ENCODE results near the gene TTLL12.

The TTLL12 gene

DNA sequence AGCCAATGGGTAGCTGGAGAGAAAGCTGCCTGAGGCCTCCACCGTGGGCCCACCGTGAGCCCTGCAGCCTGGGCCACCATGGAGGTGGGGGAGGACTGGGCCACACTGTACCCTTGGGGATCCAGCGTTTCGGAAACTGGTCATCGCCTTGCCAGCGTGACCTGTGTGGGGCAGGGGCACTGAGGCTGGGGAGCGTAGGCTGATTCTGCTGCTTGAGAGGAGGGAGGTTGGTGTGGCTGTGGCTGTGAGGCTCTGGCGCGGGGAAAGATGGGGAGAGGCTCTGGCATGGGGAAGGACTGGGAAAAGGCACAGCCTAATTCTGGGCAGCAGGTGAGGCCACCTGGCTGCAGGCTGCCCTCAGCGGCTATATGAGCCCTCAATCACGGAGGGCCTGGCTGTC, 12.6 kb upstream of the TTLL12 start:
- TF ChIP-seq POLR2A (IDR thresholded peaks at IDR 0.05; ENCODE audit: low read length): no peak
- TF ChIP-seq GATA1 (IDR thresholded peaks at IDR 0.05; ENCODE audit: low read depth, low read length): no peak
- no peak for DNase-seq

DNA sequence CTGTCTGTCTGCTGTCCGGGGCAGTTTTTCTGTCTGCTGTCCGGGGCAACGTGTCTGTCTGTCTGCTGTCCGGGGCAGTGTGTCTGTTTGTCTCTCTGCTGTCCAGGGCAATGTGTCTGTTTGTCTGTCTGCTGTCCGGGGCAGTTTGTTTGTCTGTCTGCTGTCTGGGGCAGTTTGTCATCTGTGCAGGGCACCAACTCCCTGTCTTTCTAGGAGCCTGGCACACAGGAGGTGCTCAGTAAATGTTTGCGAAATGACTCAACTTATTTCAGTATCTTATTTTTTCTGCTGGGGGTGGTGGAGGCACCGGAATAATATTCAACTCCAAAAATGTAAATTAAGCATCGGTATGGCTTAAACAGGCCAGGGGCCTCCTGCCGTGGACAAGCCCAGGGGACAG, 12.0 kb upstream of the TTLL12 start:
- TF ChIP-seq POLR2A (IDR thresholded peaks at IDR 0.05; ENCODE audit: low read length): no peak
- TF ChIP-seq GATA1 (IDR thresholded peaks at IDR 0.05; ENCODE audit: low read depth, low read length): no peak
- no peak for DNase-seq

DNA sequence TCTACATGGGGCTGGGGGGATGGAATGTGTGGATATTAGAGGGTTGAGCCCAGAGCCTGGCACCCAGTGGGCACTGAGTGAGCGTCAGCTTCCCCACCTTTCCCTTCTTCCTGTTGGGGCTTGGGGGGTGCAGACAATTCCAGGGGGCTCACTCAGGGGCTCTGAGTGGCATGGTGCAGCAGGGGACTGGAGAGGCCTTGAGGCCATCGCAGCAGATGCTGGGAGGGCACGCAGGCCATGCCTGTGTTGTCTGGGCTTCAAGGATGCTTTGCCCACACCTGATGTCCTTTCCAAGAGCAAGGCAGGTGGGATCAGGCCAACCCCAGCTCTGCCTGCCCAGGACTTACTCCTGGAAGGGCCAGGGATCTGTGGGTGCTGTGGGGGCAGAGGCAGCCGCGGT, 11.2 kb upstream of the TTLL12 start:
- no peak for TF ChIP-seq POLR2A (IDR thresholded peaks at IDR 0.05; ENCODE audit: low read length)
- no peak for TF ChIP-seq GATA1 (IDR thresholded peaks at IDR 0.05; ENCODE audit: low read depth, low read length)
- DNase-seq: no peak

DNA sequence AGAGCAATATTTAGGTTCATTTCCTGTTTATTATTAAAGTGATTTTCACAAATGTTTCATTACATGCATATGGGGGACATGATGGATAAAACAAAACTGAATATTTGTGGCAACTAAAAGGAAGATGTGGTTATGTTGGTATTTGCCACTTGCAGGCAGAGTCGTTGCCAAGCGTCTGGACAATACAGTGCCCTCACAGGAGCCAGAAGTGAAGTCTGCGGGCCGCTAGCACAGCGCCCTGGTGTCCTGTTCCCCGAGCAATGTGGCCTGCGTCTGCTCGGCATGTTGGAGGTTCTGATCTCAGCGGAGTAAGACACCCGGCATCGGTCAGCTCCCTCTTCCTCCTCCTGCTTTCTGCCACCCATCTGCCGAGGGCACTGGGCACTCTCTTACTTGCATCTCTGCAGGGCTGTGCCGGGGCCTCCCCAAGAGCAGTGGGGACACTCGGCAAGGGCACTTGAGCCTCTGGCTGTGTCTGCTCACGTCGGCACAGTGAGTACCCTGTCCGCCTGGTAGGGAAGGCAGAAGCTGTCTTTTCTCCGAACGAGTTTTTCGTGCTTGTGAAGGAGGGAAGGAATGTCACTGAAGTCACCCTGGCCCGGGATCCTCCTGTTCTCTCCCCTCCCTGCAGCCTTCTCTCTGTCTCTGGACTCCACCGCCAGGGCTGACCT, 10.5 kb upstream of the TTLL12 start:
- no peak for DNase-seq
- TF ChIP-seq POLR2A (IDR thresholded peaks at IDR 0.05; ENCODE audit: low read length) (no peak), GATA1 (IDR thresholded peaks at IDR 0.05; ENCODE audit: low read depth, low read length) (no peak)

DNA sequence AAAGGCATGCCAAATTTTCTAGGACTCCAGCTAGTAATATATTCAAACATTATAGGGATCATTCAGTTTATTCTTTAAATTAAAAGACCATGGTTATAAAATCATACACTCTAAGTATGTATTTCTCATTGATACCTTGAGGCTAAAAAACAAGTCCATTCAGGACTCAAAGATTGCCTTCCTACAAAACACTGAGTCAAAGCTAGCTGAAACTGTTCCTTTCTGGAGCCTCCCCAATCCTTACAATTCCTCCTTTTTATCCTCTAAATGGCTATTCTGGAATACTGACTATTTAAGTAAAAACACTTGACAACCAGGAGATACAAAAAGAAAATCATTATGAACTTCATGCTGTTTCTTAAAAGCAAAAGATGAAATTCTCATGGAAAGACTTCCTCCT, 4.9 kb upstream of the TTLL12 start:
- DNase-seq: no peak

DNA sequence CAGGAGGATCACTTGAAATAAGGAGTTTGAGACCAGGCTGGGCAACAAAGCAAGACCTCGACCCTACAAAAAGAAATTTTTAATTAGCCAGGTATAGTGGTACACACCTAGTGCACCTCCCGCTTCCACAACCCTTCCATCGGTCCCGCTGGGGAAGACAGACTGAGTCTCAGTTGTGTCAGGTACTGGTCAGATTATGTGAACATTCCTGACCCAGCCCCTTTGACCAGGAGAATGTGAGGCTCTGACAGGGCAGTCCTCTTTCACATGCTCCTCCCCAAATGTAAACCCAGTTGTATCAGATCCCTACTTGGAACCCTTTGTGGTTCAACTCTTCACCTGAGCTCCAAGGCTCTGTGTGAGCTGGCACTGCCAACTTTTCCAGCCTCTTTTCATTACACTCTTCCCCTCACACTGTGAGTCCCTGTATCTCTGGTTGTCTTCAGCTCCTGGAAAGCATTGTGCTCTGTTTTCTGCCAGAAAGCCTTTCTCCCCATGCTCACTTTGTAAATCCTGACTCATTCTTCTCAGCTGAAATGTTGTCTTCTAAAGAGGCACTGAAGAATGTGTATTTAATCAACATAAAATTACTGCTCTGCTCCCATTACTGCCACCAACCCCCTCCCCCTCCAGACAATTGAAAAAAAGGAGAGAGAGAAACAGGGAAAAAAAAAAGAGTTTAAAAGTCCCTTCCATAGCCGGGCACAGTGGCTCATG, 2.1 kb upstream of the TTLL12 start:
- no peak for TF ChIP-seq GATA1 (IDR thresholded peaks at IDR 0.05; ENCODE audit: low read depth, low read length)
- TF ChIP-seq POLR2A (IDR thresholded peaks at IDR 0.05; ENCODE audit: low read length): no peak
- DNase-seq: no peak

More for the DNA sequence above, 4.9 kb upstream of the TTLL12 start:
- TF ChIP-seq POLR2A (IDR thresholded peaks at IDR 0.05; ENCODE audit: low read length): no peak
- TF ChIP-seq GATA1 (IDR thresholded peaks at IDR 0.05; ENCODE audit: low read depth, low read length): no peak

DNA sequence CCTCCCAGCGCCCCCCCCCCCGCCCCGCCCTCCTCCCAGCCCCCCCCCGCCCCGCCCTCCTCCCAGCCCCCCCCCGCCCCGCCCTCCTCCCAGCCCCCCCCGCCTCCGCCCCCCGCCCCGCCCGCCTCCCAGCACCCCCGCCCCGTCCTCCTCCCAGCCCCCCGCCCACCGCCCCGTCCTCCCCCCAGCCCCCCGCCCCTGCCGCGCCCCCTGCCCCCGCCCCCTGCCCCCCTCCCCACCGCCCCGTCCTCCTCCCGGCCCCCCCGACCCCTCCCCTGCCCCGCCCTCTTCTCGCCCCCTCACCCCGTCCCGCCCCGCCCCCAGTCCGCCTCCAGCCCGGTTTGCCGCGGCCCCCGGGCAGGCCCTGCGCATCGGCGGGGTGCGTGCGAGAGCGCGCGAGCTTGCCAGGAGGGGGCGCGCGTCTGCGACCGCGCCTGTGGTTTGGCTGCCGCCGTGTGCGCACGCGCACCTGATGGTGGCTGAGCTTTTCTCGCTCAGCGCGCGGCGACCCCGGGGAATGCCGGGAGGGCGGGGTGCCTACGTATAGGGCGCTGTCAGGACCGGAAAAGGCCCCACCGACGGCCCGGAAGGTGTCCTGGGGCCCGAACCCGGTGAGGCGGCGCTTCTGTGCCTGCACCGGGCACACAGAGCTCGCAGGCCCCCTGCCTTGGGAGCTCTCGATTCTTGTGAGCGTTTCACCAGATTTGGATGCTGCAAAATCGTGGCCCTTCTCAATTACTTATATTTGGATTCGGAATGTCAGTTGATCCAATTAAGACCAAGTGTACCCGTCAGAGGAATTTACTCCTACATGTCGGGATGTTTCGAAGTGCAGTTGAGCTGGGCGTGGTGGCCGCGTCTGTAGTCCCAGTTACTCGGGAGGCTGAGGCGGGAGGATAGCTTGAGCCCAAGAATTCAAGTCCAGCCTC, 501 bp upstream of the TTLL12 start:
- no peak for TF ChIP-seq GATA1 (IDR thresholded peaks at IDR 0.05; ENCODE audit: low read depth, low read length)
- TF ChIP-seq POLR2A (IDR thresholded peaks at IDR 0.05; ENCODE audit: low read length): peak; percentile 91
- DNase-seq: peak; percentile 97 to 98

DNA sequence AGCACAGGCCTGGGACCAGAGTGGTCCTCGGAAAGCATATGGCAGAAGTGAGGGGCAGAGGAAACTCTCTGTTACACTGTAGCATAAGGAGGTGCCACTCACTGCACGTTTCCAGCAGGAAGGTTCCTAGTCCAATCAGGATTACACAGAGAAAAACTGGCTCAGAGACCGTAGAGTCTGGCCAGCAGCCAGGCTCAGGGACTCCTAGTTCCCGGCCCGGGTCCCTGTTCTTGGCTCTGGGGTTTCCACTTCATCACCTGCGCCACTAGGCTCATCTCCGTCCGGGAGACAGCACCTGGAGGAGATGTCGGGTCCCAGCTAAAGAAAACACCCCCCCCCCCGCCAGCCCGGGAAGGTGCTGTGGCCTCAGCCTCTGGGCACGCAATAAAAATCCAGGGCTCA, 1.1 kb downstream of the TTLL12 start:
- DNase-seq: peak; percentile 28 to 38

DNA sequence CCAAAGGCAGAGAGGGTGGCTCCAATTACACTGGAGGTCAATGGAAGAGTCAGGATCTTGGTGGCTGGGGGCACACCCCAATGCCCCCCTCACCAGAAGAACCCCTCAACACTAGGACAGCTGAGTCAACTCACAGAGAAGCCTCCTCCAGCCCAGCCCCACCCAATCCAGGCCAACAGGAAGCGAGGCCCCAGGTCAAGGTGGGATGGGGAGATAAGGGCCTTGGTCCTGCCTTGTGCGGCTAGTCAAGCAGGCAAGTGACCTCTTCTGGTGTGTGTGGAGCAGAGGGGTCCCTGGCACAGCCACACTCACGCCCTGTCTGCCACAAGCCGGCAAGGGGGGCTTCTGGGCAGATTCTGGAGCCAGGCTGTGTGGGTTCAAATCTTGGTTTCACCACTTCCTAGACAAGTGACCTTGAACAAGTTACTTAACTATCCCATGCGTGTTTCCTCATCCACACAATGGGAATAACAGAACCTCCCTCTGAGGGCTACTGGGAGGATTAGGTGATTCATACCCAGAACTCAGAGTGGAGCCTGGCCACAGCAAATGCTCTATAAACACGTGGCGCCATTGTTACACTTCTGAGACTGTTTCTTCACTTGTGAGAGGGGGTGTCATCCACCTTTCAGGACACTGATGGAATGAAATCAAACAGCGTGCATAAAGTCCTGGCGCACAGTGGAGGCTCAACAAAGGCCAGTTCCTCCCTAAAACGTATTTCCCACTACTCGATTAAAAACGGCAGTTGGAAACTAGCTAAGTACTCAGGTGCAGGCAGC, 3.2 kb downstream of the TTLL12 start:
- TF ChIP-seq GATA1 (IDR thresholded peaks at IDR 0.05; ENCODE audit: low read depth, low read length) (peak; percentile 65), POLR2A (IDR thresholded peaks at IDR 0.05; ENCODE audit: low read length) (no peak)
- DNase-seq: peak; percentile 93 to 97

More for the DNA sequence above, 1.1 kb downstream of the TTLL12 start:
- TF ChIP-seq POLR2A (IDR thresholded peaks at IDR 0.05; ENCODE audit: low read length) (no peak), GATA1 (IDR thresholded peaks at IDR 0.05; ENCODE audit: low read depth, low read length) (no peak)

DNA sequence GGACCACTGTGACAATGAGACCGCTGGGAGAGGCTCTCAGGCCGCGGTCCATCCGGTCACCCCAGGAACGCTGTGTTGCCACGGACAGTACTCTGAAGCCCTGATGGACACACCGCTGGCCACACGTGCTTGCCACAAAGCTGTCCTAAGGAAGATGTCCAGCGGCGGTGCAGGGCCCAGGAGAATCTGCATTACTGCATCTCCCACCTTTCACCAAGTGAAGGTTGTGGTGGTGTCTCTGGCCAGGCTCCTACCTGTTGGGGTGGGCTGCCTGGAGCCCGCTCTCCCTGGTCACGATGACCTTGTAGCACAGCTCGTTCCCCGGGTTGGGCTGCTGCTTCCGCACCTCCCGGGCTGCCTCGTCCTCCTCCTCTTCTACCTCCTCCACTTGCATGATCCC, 4.2 kb downstream of the TTLL12 start:
- TF ChIP-seq POLR2A (IDR thresholded peaks at IDR 0.05; ENCODE audit: low read length) (no peak), GATA1 (IDR thresholded peaks at IDR 0.05; ENCODE audit: low read depth, low read length) (no peak)
- no peak for DNase-seq

DNA sequence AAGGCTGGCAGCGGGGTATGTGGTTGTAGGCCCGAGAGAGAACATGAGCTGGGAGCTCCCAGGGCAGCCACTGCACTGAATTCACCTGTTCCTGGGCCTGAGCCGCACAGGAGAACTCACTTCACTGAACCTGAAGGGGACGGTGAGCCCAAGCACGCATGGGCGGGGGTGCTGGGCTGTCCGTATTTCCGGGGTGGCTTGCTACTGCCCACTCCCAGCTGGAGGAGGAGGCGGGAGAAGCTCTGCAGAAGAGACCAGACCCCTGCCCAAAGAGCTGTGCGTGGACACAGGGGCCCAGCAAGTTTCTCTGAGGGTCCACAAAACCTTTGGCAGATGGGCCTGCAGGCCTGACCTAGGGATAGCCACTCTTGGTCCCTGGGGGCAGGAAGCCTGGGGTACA, 4.8 kb downstream of the TTLL12 start:
- DNase-seq: no peak
- peak; percentile 29 for TF ChIP-seq POLR2A (IDR thresholded peaks at IDR 0.05; ENCODE audit: low read length)
- no peak for TF ChIP-seq GATA1 (IDR thresholded peaks at IDR 0.05; ENCODE audit: low read depth, low read length)

DNA sequence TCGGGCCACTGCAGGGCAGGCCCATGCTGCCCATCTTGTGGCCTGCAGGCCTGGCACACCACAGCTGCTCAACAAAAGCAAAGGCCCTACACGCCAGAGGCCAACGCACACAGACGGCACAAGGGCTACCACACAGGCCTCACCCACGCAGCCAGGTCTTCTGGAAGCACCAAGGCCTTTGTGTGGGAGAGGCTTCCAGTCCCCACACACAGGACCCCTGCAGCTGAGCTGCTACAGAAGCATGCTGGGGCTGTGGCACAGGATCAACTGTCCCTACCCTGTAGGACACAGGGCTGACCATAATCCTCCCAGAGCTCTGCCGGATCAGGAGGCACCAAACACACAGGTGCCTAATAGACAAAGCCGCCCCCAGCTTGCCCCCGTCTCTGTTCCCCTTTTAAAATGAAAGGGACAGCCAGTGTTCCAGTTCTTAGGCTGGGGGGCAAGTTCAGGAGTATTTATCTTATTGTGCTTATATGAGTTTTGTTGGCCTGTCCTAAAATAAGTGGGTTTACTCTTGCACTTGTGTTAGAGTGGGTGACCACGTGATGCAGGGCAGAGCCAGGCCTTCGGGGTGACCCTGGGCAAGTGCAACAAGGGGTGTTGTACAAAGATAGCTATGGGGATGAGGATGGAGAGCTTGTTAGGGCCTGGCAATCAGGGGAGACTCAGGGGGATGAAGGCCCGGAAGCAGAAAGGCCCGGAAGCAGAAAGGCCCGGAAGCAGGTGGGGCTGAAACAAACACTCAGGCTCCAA, 5.4 kb downstream of the TTLL12 start:
- no peak for DNase-seq
- TF ChIP-seq POLR2A (IDR thresholded peaks at IDR 0.05; ENCODE audit: low read length) (no peak), GATA1 (IDR thresholded peaks at IDR 0.05; ENCODE audit: low read depth, low read length) (no peak)

DNA sequence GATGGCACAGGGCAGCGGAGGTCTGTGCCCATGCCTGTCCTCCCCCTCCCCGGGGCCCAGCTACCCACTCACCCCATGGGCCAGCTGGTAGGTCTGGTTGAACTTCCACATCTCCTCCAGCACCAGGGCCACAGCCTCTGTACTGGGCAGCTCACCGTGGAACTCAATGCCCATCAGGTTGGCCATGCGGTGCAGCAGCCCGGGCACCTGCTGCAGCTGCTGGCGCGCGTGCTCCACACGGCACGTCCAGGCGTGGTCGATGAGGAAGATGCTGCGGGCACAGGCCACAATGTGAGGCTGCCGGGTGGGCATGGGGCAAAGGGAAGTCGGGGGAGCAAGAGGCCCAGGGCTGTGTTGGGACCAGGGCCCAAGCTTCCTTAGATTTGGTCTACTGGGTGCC, 6.3 kb downstream of the TTLL12 start:
- no peak for DNase-seq
- TF ChIP-seq GATA1 (IDR thresholded peaks at IDR 0.05; ENCODE audit: low read depth, low read length) (no peak), POLR2A (IDR thresholded peaks at IDR 0.05; ENCODE audit: low read length) (no peak)
